PC-3 (cell line): ENCODE data around the gene STARD10. TPM values are rescaled to one million over a fixed set of nuclear protein-coding genes. Genes with fewer than 3 reads are reported as not detected.

Source experiments
- ATAC-seq: fragments of 200-7000 bp; cut with Tn5 transposase; 2 replicates; pipeline ENCODE4 v1.9.1; 2020; ENCODE audit warnings: mild to moderate bottlenecking, moderate library complexity
- BruUV-seq: library from RNA; stranded (reverse); fragments of 400-500 nt; replicated peaks from 2 replicates; lab custom pipeline; 2021; lab: Mats Ljungman, UMichigan
- CTCF ChIA-PET: fragments of 300-600 bp; sonication (Branson Sonifier 250); formaldehyde crosslinking; loops from one replicate; lab custom pipeline; 2022; ENCODE audit warnings: antibody characterized with exemption; lab: Charles Lee
- POLR2A ChIA-PET: fragments of 300-600 bp; sonication (Branson Sonifier 250); formaldehyde crosslinking; loops from one replicate; lab custom pipeline; 2022; ENCODE audit warnings: antibody characterized with exemption; ENCODE audit not compliant: unreplicated experiment; lab: Charles Lee
- DNase-seq: peaks from one replicate; pipeline ENCODE4 v3.0.0-alpha.2; 2015
- H2AFZ ChIP-seq: fragments of 300-600 bp; sonication (generic); 2 replicates; pipeline ENCODE4 v1.6.0; 2016; ENCODE audit warnings: antibody characterized with exemption, low read length
- H3F3A ChIP-seq: fragments of 300-600 bp; sonication (generic); one replicate; pipeline ENCODE4 v1.6.0; 2017; ENCODE audit warnings: antibody characterized with exemption, low read length, control low read depth, mild to moderate bottlenecking; ENCODE audit not compliant: unreplicated experiment
- H3K27ac ChIP-seq: fragments of 300-600 bp; sonication (generic); 2 replicates; pipeline ENCODE4 v1.5.1; 2016; ENCODE audit warnings: mild to moderate bottlenecking, low read length
- H3K27me3 ChIP-seq: fragments of 300-600 bp; sonication (generic); 2 replicates; pipeline ENCODE4 v1.6.1; 2016; ENCODE audit warnings: low read length, mixed read lengths
- H3K36me3 ChIP-seq: fragments of 300-600 bp; sonication (generic); 2 replicates; pipeline ENCODE4 v1.6.1; 2016; ENCODE audit warnings: low read depth, mixed run types, low read length, mixed read lengths
- H3K4me1 ChIP-seq: fragments of 300-600 bp; sonication (generic); 2 replicates; pipeline ENCODE4 v1.5.1; 2016; ENCODE audit warnings: low read length; ENCODE audit not compliant: insufficient read depth
- H3K4me2 ChIP-seq: fragments of 300-600 bp; sonication (generic); 2 replicates; pipeline ENCODE4 v1.6.0; 2016; ENCODE audit warnings: low read length
- H3K4me3 ChIP-seq: fragments of 300-600 bp; sonication (generic); 2 replicates; pipeline ENCODE4 v1.5.1; 2016; ENCODE audit warnings: mild to moderate bottlenecking, low read length, mixed read lengths
- H3K79me2 ChIP-seq: fragments of 300-600 bp; sonication (generic); 2 replicates; pipeline ENCODE4 v1.6.1; 2017; ENCODE audit warnings: low read length, mixed read lengths
- H3K9ac ChIP-seq: fragments of 300-600 bp; sonication (generic); 2 replicates; pipeline ENCODE4 v1.6.0; 2016; ENCODE audit warnings: mild to moderate bottlenecking, low read length
- H3K9me2 ChIP-seq: fragments of 300-600 bp; sonication (generic); replicated peaks from 2 replicates; pipeline ENCODE4 v1.6.1; 2016; ENCODE audit warnings: mixed run types, low read length, mixed read lengths
- H3K9me3 ChIP-seq: fragments of 300-600 bp; sonication (generic); 2 replicates; pipeline ENCODE4 v1.6.1; 2016; ENCODE audit warnings: low read length, mixed read lengths
- H4K20me1 ChIP-seq: fragments of 300-600 bp; sonication (generic); 2 replicates; pipeline ENCODE4 v1.6.1; 2016; ENCODE audit warnings: low read length, mixed read lengths
- EZH2 ChIP-seq: fragments of 300-600 bp; sonication (generic); IDR thresholded peaks from one replicate; pipeline ENCODE4 v1.6.1; 2017; ENCODE audit warnings: antibody characterized with exemption, mild to moderate bottlenecking, low read length; ENCODE audit not compliant: unreplicated experiment
- EZH2phosphoT487 ChIP-seq: fragments of 300-600 bp; sonication (generic); IDR thresholded peaks from 2 replicates; pipeline ENCODE4 v1.6.1; 2018; ENCODE audit warnings: mild to moderate bottlenecking, antibody characterized with exemption, low read length, borderline replicate concordance
- intact Hi-C: fragments of 100-400 bp; cut with micrococcal nuclease; formaldehyde crosslinking; loops from 2 replicates; pipeline ENCODE4 v1.9.0; 2023
- total RNA-seq: library from RNA; depleted of rRNA; stranded (reverse); fragments of >200 nt; gene quantifications from 2 replicates; pipeline ENCODE4 v1.2.3, GENCODE V29; 2014
- TF ChIP-seq, protein P1 (sequence below): fragments of 300-600 bp; sonication (generic); conservative IDR thresholded peaks from 2 replicates; pipeline ENCODE4 v1.5.1; 2017; ENCODE audit warnings: antibody characterized with exemption, low read depth, mild to moderate bottlenecking, low read length

STARD10 gene
- total RNA-seq, 1 experiment from 2014 or later, result 284 TPM

GRCh38 chr11:72722050-72722748 lies 71.6 kb downstream of the STARD10 start:
- no peaks in the 10 kb centered on the region for H3F3A ChIP-seq
- no peaks in the 10 kb centered on the region for H3K27me3 ChIP-seq
- H2AFZ ChIP-seq, result peak overlapping the region; percentile 92
- peak overlapping the region; percentile 80 for H3K4me2 ChIP-seq
- no peaks in the 10 kb centered on the region; the same call in 1 of the 2 replicates for H3K36me3 ChIP-seq
- no peaks in the 10 kb centered on the region for H3K9me3 ChIP-seq
- peak overlapping the region; percentile 50 for H3K27ac ChIP-seq
- ATAC-seq, result peak; percentile 92
- H3K9me2 ChIP-seq, result no peaks in the 10 kb centered on the region
- intact Hi-C loops, result loop anchor here (10.0 kb wide), 1 partner anchor 123 kb away; no protein-coding TSS in a partner anchor
- H4K20me1 ChIP-seq, result no peaks in the 10 kb centered on the region
- ChIA-PET POLR2A (interaction anchor here (0.5 to 0.7 kb wide), 2 partner anchors 94 to 605 kb away, joined by 3 to 8 read pairs; no protein-coding TSS in a partner anchor), CTCF (interaction anchor here (0.6 kb wide), 1 partner anchor 38 kb away, joined by 7 read pairs; no protein-coding TSS in a partner anchor)
- DNase-seq, result peak; percentile 88
- peaks cover 59% of the 10 kb centered on the region for H3K79me2 ChIP-seq
- TF ChIP-seq EZH2 (no peak), EZH2phosphoT487 (no peak)
- TF ChIP-seq, protein P1, sequence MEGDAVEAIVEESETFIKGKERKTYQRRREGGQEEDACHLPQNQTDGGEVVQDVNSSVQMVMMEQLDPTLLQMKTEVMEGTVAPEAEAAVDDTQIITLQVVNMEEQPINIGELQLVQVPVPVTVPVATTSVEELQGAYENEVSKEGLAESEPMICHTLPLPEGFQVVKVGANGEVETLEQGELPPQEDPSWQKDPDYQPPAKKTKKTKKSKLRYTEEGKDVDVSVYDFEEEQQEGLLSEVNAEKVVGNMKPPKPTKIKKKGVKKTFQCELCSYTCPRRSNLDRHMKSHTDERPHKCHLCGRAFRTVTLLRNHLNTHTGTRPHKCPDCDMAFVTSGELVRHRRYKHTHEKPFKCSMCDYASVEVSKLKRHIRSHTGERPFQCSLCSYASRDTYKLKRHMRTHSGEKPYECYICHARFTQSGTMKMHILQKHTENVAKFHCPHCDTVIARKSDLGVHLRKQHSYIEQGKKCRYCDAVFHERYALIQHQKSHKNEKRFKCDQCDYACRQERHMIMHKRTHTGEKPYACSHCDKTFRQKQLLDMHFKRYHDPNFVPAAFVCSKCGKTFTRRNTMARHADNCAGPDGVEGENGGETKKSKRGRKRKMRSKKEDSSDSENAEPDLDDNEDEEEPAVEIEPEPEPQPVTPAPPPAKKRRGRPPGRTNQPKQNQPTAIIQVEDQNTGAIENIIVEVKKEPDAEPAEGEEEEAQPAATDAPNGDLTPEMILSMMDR, result no peak
- H3K4me1 ChIP-seq, result peaks cover 22% of the 10 kb centered on the region
- peak overlapping the region; percentile 61 for H3K9ac ChIP-seq
- H3K4me3 ChIP-seq, result peak overlapping the region; percentile 58
- BruUV-seq, result no TSS peak

DNA sequence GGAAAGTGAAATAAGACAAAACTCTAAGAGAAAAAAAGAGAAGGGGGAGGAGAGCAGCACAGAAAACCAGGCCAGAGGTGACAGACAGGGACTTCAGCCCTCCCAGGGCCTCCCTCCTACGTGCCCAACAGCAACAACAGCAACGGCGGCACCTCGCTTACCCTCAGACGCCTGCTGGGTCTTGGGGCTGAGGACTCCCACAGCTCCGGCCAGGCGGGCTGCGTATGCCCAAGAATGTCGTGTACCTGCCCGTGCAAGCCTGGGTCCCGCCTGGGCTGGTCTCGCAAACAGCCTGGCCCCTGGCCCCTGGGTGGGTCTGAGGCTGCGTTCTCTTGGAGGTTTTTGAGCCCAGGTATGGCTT lies 72.2 kb downstream of the STARD10 start:
- peaks cover 59% of the 10 kb centered on the region for H3K79me2 ChIP-seq
- ChIA-PET POLR2A (no interaction called here), CTCF (no interaction called here)
- intact Hi-C loops, result loop anchor here (10.0 kb wide), 1 partner anchor 123 kb away; no protein-coding TSS in a partner anchor
- H3K9ac ChIP-seq, result peak overlapping the region; percentile 61
- peak overlapping the region; percentile 80 for H3K4me2 ChIP-seq
- H3K9me3 ChIP-seq, result no peaks in the 10 kb centered on the region
- peak overlapping the region; percentile 50 for H3K27ac ChIP-seq
- DNase-seq, result no peak
- peaks cover 22% of the 10 kb centered on the region for H3K4me1 ChIP-seq
- H2AFZ ChIP-seq, result peak overlapping the region; percentile 92
- BruUV-seq, result TSS peak; percentile 71
- H3F3A ChIP-seq, result no peaks in the 10 kb centered on the region
- ATAC-seq, result peak; percentile 12
- H3K27me3 ChIP-seq, result no peaks in the 10 kb centered on the region
- H4K20me1 ChIP-seq, result no peaks in the 10 kb centered on the region
- no peaks in the 10 kb centered on the region for H3K9me2 ChIP-seq
- no peak for TF ChIP-seq EZH2phosphoT487
- TF ChIP-seq, protein P1, result no peak
- no peaks in the 10 kb centered on the region; the same call in 1 of the 2 replicates for H3K36me3 ChIP-seq
- H3K4me3 ChIP-seq, result peak overlapping the region; percentile 58

DNA sequence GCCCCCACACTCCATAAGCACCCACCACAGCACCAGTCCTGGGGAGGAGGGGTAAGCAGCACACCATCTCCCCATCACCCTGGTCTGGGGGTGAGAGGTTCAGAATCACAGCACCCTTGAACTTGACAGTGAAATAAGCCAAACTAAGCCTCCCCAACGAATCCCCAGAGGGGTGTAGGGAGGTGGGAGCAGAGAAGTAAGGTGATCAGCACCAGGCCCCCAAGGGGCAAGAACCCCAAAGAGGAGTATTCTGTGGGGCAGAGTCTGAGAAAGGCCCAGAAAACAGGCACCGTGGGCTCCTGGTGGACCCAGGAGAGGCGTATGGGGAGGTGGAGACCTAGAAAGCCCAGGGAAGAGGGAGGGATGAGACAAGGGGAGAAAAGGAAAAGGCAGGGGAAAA lies 72.6 kb downstream of the STARD10 start:
- Histone ChIP-seq H3K9me2 (no peaks in the 10 kb centered on the region), H3F3A (no peaks in the 10 kb centered on the region), H3K27me3 (no peaks in the 10 kb centered on the region), H3K27ac (no peak overlapping the region; the same call in 1 of the 2 replicates), H2AFZ (no peak overlapping the region), H3K36me3 (no peaks in the 10 kb centered on the region; the same call in 1 of the 2 replicates), H3K4me3 (peak overlapping the region; percentile 58), H4K20me1 (no peaks in the 10 kb centered on the region), H3K9ac (peak overlapping the region; percentile 61), H3K79me2 (peaks cover 59% of the 10 kb centered on the region), H3K9me3 (no peaks in the 10 kb centered on the region), H3K4me2 (peak overlapping the region; percentile 80), H3K4me1 (peaks cover 22% of the 10 kb centered on the region)
- ChIA-PET POLR2A (no interaction called here), CTCF (no interaction called here)
- DNase-seq (no peak), ATAC-seq (no peak)
- BruUV-seq, result no TSS peak
- intact Hi-C loops, result loop anchor here (10.0 kb wide), 1 partner anchor 124 kb away; no protein-coding TSS in a partner anchor
- TF ChIP-seq, protein P1, result no peak
- TF ChIP-seq EZH2phosphoT487, result no peak
- TF ChIP-seq EZH2, result no peak
